K562 (cell line): Measurements from ENCODE around the gene SPECC1L. TPM values are rescaled to one million over a fixed set of nuclear protein-coding genes. Genes with fewer than 3 reads are reported as not detected.
"Not testable (repeated sequence)": the region's sequence is repeated elsewhere in the genome, so short reads cannot be mapped to it uniquely, and the experiment has no call there.

Source experiments
- ATAC-seq: fragments of 200-7000 bp; cut with Tn5 transposase; 3 replicates; pipeline ENCODE4 v1.9.1; 2020; ENCODE audit warnings: moderate library complexity
- BruUV-seq: library from RNA; stranded (reverse); fragments of 400-500 nt; replicated peaks from 2 replicates; lab custom pipeline; 2021; lab: Mats Ljungman, UMichigan
- CTCF ChIA-PET: fragments of 300-600 bp; formaldehyde crosslinking; extraction: SDS; loops from one replicate; lab custom pipeline; 2021; ENCODE audit warnings: low intra/inter-chr PET ratio; lab: Yijun Ruan, JAX
- POLR2A ChIA-PET: fragments of 300-600, 350-650 bp; sonication (Branson Sonifier 250); formaldehyde crosslinking; extraction: SDS; loops from one replicate; lab custom pipeline; 2021; ENCODE audit warnings: antibody characterized with exemption, inconsistent platforms; lab: Yijun Ruan, JAX
- DNase-seq, 4 experiments: peaks; one replicate each; pipeline versions ENCODE4 v3.0.0 to v3.0.0-alpha.2; 2011 to 2018; ENCODE audit warnings: low spot score in 3 of 4, mixed read lengths in 3 of 4; ENCODE audit errors: extremely low read depth in 1 of 4
- FAIRE-seq: peaks from 2 replicates; lab custom pipeline; 2011; peaks lifted over from hg19 to GRCh38; lab: Jason Lieb, UNC
- H2AFZ ChIP-seq: 2 replicates; pipeline ENCODE4 v1.6.0; 2011; ENCODE audit warnings: low read depth, low read length, control low read depth, inconsistent platforms
- H3K27ac ChIP-seq: fragments of 200-600 bp; 3 replicates; pipeline ENCODE4 v1.8.0; 2011; ENCODE audit warnings: low read depth, mild to moderate bottlenecking, control low read depth, inconsistent platforms, low read length, moderate library complexity, mixed read lengths; ENCODE audit errors: extremely low read depth
- H3K27me3 ChIP-seq, 2 experiments: fragments of 300-600 bp in 1 of 2; 2 replicates in 1 of 2; 3 replicates in 1 of 2; pipeline versions ENCODE4 v1.6.0 to v1.8.0; 2011; ENCODE audit warnings: inconsistent platforms in 2 of 2, low read length in 2 of 2, mild to moderate bottlenecking in 1 of 2, mixed read lengths in 1 of 2, moderate library complexity in 1 of 2; ENCODE audit not compliant: control insufficient read depth in 2 of 2, insufficient read depth in 2 of 2
- H3K36me3 ChIP-seq: fragments of 300-600 bp; 3 replicates; pipeline ENCODE4 v1.8.0; 2011; ENCODE audit warnings: mild to moderate bottlenecking, low read length, inconsistent platforms; ENCODE audit not compliant: control insufficient read depth, insufficient read depth
- H3K4me1 ChIP-seq, 2 experiments: fragments of 200-600 bp in 1 of 2; replicated peaks in 1 of 2; 2 replicates in 1 of 2; 3 replicates in 1 of 2; pipeline versions ENCODE4 v1.5.1 to v1.8.0; 2011; ENCODE audit warnings: inconsistent platforms in 2 of 2, low read length in 2 of 2, mild to moderate bottlenecking in 1 of 2, mixed read lengths in 1 of 2, moderate library complexity in 1 of 2; ENCODE audit not compliant: control insufficient read depth in 2 of 2, insufficient read depth in 2 of 2
- H3K4me2 ChIP-seq: 2 replicates; pipeline ENCODE4 v1.6.1; 2011; ENCODE audit warnings: low read length, control low read depth, inconsistent platforms, mixed read lengths; ENCODE audit not compliant: insufficient read depth
- H3K4me3 ChIP-seq: fragments of 200-600 bp; sonication (generic), shearing (Covaris generic); 2 replicates; pipeline ENCODE4 v1.5.1; 2016; ENCODE audit warnings: control low read depth, inconsistent platforms
- H3K79me2 ChIP-seq: fragments of 200-600 bp; 3 replicates; pipeline ENCODE4 v1.8.0; 2011; ENCODE audit warnings: low read length, inconsistent platforms; ENCODE audit not compliant: control insufficient read depth, insufficient read depth
- H3K9ac ChIP-seq, 2 experiments: 2 replicates each; pipeline versions ENCODE4 v1.6.0 to v1.6.1; 2011; ENCODE audit warnings: low read depth in 2 of 2, low read length in 2 of 2, control low read depth in 1 of 2, inconsistent platforms in 1 of 2, mild to moderate bottlenecking in 1 of 2, mixed read lengths in 1 of 2; ENCODE audit not compliant: insufficient read depth in 1 of 2
- H3K9me1 ChIP-seq: one replicate; pipeline ENCODE4 v1.6.0; 2011; ENCODE audit warnings: inconsistent platforms, mild to moderate bottlenecking, low read length, moderate library complexity; ENCODE audit not compliant: control insufficient read depth, insufficient read depth
- H3K9me3 ChIP-seq: replicated peaks from 2 replicates; pipeline ENCODE4 v1.5.1; 2011; ENCODE audit warnings: low read depth, low read length, inconsistent platforms; ENCODE audit not compliant: control insufficient read depth, insufficient read depth
- H4K20me1 ChIP-seq: replicated peaks from 2 replicates; pipeline ENCODE4 v1.6.1; 2011; ENCODE audit warnings: low read length, inconsistent platforms, mixed read lengths; ENCODE audit not compliant: control insufficient read depth, insufficient read depth
- EWSR1 ChIP-seq: fragments of 450-650 bp; IDR thresholded peaks from 2 replicates; pipeline ENCODE4 v1.6.1; 2018; ENCODE audit warnings: borderline replicate concordance, mild to moderate bottlenecking, low read depth, moderate library complexity; ENCODE audit not compliant: partially characterized antibody
- GATAD2A ChIP-seq: fragments of 450-650 bp; IDR thresholded peaks from 2 replicates; pipeline ENCODE4 v1.6.1; 2017
- GATAD2B ChIP-seq: fragments of 450-650 bp; IDR thresholded peaks from 2 replicates; pipeline ENCODE4 v1.6.1; 2017; ENCODE audit warnings: mild to moderate bottlenecking, borderline replicate concordance
- KAT8 ChIP-seq: fragments of 450-650 bp; IDR thresholded peaks from 2 replicates; pipeline ENCODE4 v1.6.1; 2016; ENCODE audit warnings: low read depth, mild to moderate bottlenecking
- MTA3 ChIP-seq: fragments of 450-650 bp; formaldehyde crosslinking; IDR thresholded peaks from 2 replicates; pipeline ENCODE4 v1.6.1; 2017; ENCODE audit warnings: mild to moderate bottlenecking, borderline replicate concordance
- PURB ChIP-seq: sonication (generic); formaldehyde crosslinking; IDR thresholded peaks from 2 replicates; pipeline ENCODE4 v1.9.0; 2021; ENCODE audit warnings: low read depth, mild to moderate bottlenecking, missing genetic modification reagents
- SREBF2 ChIP-seq: sonication (generic); formaldehyde crosslinking; IDR thresholded peaks from 2 replicates; pipeline ENCODE4 v1.4.0; 2020; ENCODE audit warnings: mild to moderate bottlenecking, missing genetic modification reagents
- ZNF408 ChIP-seq: fragments of 250-450 bp; sonication (Bioruptor Pico); IDR thresholded peaks from 2 replicates; pipeline ENCODE4 v1.4.0; 2020; ENCODE audit warnings: low read depth, mild to moderate bottlenecking, moderate library complexity
- WGBS: fragments of 100-300 bp; shearing (Covaris generic); methylation state at CpG from one replicate; pipeline ENCODE4 v1.1.6; 2016; ENCODE audit warnings: low coverage, mixed read lengths; ENCODE audit not compliant: insufficient coverage; ENCODE audit errors: missing lambda C conversion rate; 5-methylcytosine and 5-hydroxymethylcytosine counted together
- in situ Hi-C: fragments of 300-500 bp; cut with MboI; formaldehyde crosslinking; loops from 4 replicates; pipeline ENCODE4 v1.15.0; 2018; ENCODE audit warnings: inconsistent platforms, mixed read lengths
- intact Hi-C: fragments of 100-400 bp; cut with micrococcal nuclease; formaldehyde crosslinking; loops from 2 replicates; pipeline ENCODE4 v1.14.2; 2022
- polyA plus RNA-seq, 8 experiments: library from polyadenylated mRNA; depleted of rRNA in 4 of 8; stranded (reverse) in 5 of 8; unstranded in 3 of 8; fragments of >200 nt; fragmentation: Nextera tagmentation in 2 of 8; fragmentation: Illumina TruSeq in 1 of 8; extraction: Ambion mirVana in 2 of 8; extraction: Trizol in 1 of 8; gene quantifications; 2 replicates each; pipeline versions ENCODE4 v1.2.1 to v1.2.3, GENCODE V29; 2011 to 2014; ENCODE audit warnings: inconsistent platforms in 1 of 8, missing spikeins in 1 of 8
- total RNA-seq, 7 experiments: library from RNA; depleted of rRNA in 6 of 7; stranded (reverse); fragments of >200 nt in 6 of 7; fragmentation: Illumina TruSeq in 2 of 7; extraction: Trizol in 2 of 7; gene quantifications; 2 replicates each; pipeline versions ENCODE4 v1.2.1 to v1.2.3, GENCODE V29; 2011 to 2021; ENCODE audit warnings: low replicate concordance in 1 of 7
- TF ChIP-seq, protein P1 (sequence below): fragments of 450-650 bp; IDR thresholded peaks from 2 replicates; pipeline ENCODE4 v1.6.1; 2017; ENCODE audit warnings: antibody characterized with exemption
- TF ChIP-seq, protein P2 (sequence below): fragments of 250-450 bp; sonication (Bioruptor Pico); IDR thresholded peaks from 2 replicates; pipeline ENCODE4 v1.8.0; 2021; ENCODE audit warnings: moderate library complexity, mild to moderate bottlenecking, inconsistent platforms

Gene SPECC1L
- total and polyA plus RNA-seq, 9 of the 15 experiments (the other 6 are each of a cell fraction or from before 2014, with no cell fraction given) = 1.4 to 27.9 (median 14.5) TPM

DNA sequence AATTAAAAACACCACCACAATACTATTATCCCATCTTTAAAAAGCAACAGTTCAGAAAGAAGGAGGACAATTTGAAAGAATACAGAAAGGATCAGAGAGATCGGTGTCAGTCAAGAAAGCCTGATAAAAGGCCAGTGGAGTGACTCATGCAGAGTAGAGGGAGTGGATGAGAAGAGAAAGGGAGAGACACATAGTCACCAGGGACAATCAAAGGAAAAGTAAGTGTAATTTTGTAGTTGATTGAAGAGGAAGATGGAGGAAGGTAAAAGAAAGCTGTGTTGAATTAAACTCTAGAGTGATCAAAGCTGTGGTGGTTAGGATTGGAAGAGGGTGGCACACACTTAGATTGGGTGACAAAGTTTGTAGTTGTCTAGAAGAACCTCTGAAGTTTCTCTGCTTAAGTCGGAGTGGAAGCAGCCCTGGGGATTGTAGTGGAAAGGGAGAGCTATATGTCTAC is 14.1 kb downstream of the SPECC1L start (continued):
- TF ChIP-seq, protein P1, sequence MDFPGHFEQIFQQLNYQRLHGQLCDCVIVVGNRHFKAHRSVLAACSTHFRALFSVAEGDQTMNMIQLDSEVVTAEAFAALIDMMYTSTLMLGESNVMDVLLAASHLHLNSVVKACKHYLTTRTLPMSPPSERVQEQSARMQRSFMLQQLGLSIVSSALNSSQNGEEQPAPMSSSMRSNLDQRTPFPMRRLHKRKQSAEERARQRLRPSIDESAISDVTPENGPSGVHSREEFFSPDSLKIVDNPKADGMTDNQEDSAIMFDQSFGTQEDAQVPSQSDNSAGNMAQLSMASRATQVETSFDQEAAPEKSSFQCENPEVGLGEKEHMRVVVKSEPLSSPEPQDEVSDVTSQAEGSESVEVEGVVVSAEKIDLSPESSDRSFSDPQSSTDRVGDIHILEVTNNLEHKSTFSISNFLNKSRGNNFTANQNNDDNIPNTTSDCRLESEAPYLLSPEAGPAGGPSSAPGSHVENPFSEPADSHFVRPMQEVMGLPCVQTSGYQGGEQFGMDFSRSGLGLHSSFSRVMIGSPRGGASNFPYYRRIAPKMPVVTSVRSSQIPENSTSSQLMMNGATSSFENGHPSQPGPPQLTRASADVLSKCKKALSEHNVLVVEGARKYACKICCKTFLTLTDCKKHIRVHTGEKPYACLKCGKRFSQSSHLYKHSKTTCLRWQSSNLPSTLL = no peak

DNA sequence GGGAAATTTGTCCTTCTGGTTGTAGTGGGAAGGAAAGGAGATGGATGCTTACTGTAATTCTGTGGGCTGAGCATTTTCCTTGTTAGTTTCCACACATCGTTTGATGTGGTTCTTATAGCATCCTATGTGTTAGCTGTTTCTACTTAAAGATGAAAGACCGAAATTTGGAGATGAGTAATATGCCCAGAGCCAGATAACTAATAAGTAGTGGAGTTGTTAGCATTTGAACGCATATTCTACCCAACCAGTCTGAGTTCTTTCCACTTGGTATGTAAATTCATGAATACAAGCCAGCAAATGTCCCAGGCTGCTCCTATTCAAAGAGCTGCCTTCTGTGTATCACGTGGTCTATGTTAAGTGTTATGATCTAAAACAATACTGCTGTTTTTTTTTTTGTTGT is 14.6 kb downstream of the SPECC1L start:
- no TSS peak for BruUV-seq
- TF ChIP-seq PURB (CRISPR knock-in tag) (no peak), SREBF2 (no peak), MTA3 (no peak), GATAD2B (no peak), EWSR1 (no peak), KAT8 (no peak), GATAD2A (no peak), ZNF408 (CRISPR knock-in tag) (no peak)
- TF ChIP-seq, protein P2, sequence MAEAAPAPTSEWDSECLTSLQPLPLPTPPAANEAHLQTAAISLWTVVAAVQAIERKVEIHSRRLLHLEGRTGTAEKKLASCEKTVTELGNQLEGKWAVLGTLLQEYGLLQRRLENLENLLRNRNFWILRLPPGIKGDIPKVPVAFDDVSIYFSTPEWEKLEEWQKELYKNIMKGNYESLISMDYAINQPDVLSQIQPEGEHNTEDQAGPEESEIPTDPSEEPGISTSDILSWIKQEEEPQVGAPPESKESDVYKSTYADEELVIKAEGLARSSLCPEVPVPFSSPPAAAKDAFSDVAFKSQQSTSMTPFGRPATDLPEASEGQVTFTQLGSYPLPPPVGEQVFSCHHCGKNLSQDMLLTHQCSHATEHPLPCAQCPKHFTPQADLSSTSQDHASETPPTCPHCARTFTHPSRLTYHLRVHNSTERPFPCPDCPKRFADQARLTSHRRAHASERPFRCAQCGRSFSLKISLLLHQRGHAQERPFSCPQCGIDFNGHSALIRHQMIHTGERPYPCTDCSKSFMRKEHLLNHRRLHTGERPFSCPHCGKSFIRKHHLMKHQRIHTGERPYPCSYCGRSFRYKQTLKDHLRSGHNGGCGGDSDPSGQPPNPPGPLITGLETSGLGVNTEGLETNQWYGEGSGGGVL (CRISPR knock-in tag) = no peak
- Histone ChIP-seq H3K4me2 (peak overlapping the region; percentile 55; the same call in 1 of the 2 replicates), H3K9me3 (no peaks in the 10 kb centered on the region), H3K79me2 (peaks cover 61% of the 10 kb centered on the region), H3K4me1 (peaks cover 3 to 18% of the 10 kb centered on the region in 2 experiments; a peak in 3 of 5 replicates), H3K9me1 (no peaks in the 10 kb centered on the region), H3K27me3 (no peaks in the 10 kb centered on the region), H2AFZ (no peak overlapping the region), H3K4me3 (no peak overlapping the region), H3K9ac (no peak overlapping the region), H3K36me3 (no peaks in the 10 kb centered on the region), H4K20me1 (no peaks in the 10 kb centered on the region), H3K27ac (peak overlapping the region; percentile 70; the same call in 1 of the 3 replicates)
- 23% methylated on average over 4 of the region's 4 CpGs for WGBS
- no peak for DNase-seq
- CTCF ChIA-PET = no interaction called here
- FAIRE-seq = no peak
- in situ Hi-C loops = no loop called here
- POLR2A ChIA-PET = no interaction called here
- no peak; the same call in 2 of the 3 replicates for ATAC-seq
- intact Hi-C loops = no loop called here

DNA sequence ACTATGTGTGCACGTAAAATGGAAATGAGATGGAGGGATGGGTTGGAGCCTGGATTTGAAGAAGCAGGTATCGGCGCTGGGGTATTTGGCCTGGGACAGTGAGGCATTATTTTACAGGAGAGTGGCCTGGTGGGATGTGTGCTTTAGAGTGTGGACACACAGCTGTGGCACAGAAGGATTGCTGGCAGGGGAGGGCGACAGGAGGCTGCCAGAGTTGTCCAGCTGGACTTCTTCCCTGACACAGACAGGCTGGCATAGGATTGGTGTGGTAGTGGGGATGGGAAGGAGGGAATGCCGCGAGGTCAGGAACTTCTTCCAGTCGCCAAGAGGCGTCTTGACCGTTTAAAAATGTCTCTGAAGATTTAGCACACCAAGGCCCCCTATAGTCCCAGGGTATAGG is 16.6 kb downstream of the SPECC1L start:
- intact Hi-C loops, H3K36me3 ChIP-seq, H3K4me2 ChIP-seq, H3K9ac ChIP-seq, H3K9me3 ChIP-seq, H3K4me3 ChIP-seq, DNase-seq, POLR2A ChIA-PET, H4K20me1 ChIP-seq, in situ Hi-C loops, H2AFZ ChIP-seq, FAIRE-seq, BruUV-seq, H3K9me1 ChIP-seq, ATAC-seq, H3K27ac ChIP-seq, CTCF ChIA-PET, H3K27me3 ChIP-seq: not testable (repeated sequence)
- peaks cover 3 to 24% of the 10 kb centered on the region in 2 experiments; a peak in 3 of 5 replicates for H3K4me1 ChIP-seq
- WGBS = no CpG with 5 or more reads among the region's 9 CpGs
- peaks cover 75% of the 10 kb centered on the region for H3K79me2 ChIP-seq
